Fibroblast of mammary gland (primary cell): ENCODE data around the gene RAB43.

Source experiments
- DNase-seq: peaks from one replicate; pipeline ENCODE4 v3.0.0-alpha.2; 2010; ENCODE audit warnings: low read depth
- H3K4me3 ChIP-seq: 2 replicates; pipeline ENCODE4 v1.5.1; 2011; ENCODE audit warnings: low read depth, mild to moderate bottlenecking, low read length, moderate library complexity; ENCODE audit not compliant: control insufficient read depth
- TF ChIP-seq, protein P1 (sequence below): conservative IDR thresholded peaks from 2 replicates; pipeline ENCODE4 v1.5.1; 2011; ENCODE audit warnings: low read depth, low read length, inconsistent platforms; ENCODE audit not compliant: control insufficient read depth, insufficient read depth

The RAB43 gene

DNA sequence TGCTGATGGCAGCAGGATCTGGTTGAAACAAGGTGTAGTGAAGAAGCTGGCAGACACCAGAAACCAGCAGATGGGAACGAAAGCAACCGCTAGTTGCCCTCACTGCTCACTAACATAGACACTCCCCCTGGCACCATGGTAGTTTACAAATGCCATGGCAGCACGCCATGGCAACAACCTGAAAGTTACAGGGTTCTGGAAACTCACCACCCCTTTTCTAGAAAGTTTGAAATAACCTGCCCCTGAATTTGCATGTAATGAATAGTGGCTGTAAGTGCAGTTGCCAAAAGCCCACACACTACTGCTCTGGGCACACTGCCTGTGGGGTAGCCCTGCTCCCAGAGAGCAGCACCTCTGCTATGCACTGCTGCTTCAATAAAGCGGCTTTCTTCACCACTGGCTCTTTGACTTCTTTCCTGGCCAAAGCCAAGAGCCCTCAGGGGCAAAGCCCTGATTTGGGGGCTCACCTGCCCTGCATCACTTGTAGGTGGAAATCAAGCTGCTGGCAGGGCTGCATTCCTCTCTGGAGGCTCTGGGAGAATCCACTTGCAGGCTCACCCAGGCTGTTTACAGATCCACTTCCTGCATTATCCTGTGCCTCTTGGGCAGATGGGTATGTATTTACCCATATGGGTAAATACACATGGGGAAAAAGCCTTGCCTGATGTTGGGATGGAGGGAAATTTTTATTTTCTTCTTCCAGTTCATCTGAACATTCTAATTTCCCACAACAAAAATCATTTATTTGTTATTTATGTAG is 63.0 kb downstream of the RAB43 start:
- no peak for DNase-seq
- no peak overlapping the region for H3K4me3 ChIP-seq
- TF ChIP-seq, protein P1, sequence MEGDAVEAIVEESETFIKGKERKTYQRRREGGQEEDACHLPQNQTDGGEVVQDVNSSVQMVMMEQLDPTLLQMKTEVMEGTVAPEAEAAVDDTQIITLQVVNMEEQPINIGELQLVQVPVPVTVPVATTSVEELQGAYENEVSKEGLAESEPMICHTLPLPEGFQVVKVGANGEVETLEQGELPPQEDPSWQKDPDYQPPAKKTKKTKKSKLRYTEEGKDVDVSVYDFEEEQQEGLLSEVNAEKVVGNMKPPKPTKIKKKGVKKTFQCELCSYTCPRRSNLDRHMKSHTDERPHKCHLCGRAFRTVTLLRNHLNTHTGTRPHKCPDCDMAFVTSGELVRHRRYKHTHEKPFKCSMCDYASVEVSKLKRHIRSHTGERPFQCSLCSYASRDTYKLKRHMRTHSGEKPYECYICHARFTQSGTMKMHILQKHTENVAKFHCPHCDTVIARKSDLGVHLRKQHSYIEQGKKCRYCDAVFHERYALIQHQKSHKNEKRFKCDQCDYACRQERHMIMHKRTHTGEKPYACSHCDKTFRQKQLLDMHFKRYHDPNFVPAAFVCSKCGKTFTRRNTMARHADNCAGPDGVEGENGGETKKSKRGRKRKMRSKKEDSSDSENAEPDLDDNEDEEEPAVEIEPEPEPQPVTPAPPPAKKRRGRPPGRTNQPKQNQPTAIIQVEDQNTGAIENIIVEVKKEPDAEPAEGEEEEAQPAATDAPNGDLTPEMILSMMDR = no peak

DNA sequence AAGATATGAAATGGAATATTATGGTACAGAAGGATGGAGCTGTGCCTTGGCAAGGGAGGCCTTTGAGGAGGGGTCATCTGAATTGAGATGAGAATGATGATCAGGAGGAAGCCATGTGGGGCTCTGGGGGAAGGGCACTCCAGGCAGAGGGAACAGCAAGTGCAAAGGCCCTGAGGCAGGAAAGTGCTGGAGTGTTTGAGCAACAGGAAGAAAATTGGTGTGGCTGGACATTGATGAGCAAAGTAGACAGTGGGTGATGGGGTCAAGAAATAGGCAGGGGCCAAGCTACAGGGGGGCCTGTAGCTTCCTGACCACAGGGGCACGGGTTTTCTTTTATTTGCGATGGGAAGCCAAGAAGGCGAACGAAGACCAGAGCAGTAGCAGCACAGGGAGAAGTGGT is 64.4 kb downstream of the RAB43 start:
- no peak for DNase-seq
- H3K4me3 ChIP-seq = no peak overlapping the region
- TF ChIP-seq, protein P1 = no peak

DNA sequence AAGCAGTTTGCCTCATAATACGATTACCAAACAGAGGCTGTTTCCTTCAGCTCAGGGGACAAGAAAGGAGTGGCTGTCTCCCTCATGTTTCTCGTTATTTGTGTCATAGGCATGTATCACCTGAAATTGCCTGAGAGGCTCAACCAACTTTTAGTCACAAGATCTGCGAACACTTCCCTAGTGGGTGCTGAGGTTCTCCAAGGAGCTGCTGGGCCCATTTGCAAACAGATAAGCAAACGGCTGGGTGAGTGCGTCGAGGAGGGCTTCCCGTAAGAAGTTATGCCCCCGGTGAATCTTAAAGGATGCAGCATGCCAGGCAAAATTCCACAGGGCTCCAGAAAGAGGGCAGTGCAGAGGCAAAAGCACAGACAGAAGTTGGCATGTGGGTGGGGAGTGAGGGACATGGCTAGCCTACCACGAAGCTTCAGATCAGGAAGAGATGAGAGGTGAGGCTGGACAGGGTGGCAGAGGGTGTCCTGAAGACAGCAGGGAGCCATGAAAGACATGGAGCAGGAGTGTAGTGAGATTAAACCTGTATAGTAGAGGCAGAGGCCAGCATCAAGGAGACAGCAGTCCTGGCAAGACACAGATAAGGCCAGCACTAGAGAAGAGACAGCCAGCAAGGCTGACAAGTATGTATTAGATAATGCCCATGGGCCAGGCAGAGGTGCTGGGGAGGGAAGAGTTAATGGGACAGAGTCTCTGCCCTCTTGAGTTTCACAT is 65.0 kb downstream of the RAB43 start:
- no peak for DNase-seq
- TF ChIP-seq, protein P1 = no peak
- no peak overlapping the region for H3K4me3 ChIP-seq

DNA sequence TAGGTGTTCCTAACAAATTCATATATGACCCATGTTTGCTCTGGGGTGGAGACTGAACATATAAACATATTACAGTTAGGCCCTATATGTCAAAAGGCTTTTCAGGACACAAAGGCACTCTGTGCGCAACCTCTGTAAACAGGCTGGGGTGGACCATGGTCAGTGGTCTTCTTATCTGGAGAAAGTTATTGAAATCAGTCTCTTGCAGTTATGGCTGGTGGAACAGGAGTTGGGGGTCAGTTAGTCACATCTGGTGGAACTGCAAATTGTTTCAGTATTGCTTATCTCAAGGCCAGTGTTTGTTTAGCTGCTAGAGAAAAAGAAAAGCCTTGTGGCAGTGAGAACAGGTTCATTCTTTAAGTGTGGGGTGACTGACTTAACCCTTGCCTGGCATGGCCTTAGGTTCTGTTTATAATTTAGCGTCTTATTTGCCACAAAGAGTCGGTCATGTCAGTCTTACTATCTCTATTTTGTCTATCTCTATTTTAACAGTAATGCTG is 66.9 kb downstream of the RAB43 start:
- H3K4me3 ChIP-seq = no peak overlapping the region
- no peak for DNase-seq
- TF ChIP-seq, protein P1 = no peak

GRCh38 chr3:129052675-129053074 is 68.9 kb downstream of the RAB43 start:
- TF ChIP-seq, protein P1 = no peak
- no peak overlapping the region for H3K4me3 ChIP-seq
- DNase-seq = no peak

DNA sequence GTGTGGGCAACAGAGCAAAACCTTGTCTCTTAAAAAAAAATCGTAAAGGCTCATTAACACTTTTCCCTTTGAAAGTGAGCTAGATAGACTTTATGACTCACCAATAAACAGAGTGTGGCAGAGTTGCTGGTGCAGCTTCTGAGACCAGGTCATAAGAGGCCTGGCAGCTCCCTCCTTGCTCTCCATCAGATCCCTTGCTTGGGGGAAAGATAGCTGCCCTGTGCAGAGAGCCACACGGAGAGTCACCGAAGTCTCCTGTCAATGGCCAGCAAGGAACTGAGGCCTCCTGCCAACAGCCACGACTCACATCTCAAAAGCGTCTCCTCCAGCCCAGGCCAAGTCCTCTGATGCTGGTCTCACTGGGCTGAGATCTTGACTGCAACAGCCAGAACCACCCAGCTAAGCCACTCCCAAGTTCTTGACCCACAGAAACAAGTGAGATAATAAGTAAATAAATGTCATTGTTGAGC is 69.7 kb downstream of the RAB43 start:
- DNase-seq = no peak
- TF ChIP-seq, protein P1 = no peak
- H3K4me3 ChIP-seq = no peak overlapping the region
